Retina (tissue), 1 donor: Measurements from ENCODE around the gene DUSP22.
A peak's percentile ranks its signal among the peaks of the same experiment; 100 is the strongest.

Experiments used
- DNase-seq: peaks from one replicate; pipeline ENCODE4 v3.0.0-alpha.2; 2016

DUSP22 gene

DNA sequence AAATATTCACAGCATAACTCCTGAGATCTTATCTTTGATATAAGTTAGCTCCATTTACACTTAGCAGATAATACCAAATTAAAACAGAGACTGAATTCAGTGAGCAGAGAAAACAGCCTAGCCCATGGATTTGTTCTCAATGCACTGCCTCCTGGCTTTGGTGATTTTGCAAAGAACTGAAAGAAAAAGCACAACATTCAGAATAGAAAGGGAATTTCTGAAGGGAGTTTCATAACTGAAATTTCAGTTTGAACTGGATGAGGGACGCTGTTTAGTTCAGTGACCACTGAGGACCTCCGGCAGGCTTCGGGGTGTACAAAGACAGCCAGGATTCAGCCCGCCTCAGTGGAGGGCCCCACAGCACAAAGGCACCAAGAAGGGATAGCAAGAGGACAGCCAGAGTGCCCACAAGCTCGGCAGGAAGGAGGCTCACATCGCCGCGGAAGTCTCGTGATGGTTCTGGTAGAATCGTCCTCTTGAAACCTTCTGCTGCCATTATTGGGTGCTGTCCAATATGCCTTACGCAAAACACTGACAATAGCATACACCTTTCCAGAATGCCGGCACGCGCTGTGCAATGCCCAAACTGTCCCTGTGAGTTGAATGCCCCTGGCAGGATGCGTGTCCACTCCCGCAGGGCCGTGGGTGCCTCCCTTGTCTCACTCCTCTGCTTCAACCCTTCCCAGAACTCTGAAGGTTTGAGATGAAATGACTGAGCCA lies 89.6 kb downstream of the DUSP22 start:
- no peak for DNase-seq

DNA sequence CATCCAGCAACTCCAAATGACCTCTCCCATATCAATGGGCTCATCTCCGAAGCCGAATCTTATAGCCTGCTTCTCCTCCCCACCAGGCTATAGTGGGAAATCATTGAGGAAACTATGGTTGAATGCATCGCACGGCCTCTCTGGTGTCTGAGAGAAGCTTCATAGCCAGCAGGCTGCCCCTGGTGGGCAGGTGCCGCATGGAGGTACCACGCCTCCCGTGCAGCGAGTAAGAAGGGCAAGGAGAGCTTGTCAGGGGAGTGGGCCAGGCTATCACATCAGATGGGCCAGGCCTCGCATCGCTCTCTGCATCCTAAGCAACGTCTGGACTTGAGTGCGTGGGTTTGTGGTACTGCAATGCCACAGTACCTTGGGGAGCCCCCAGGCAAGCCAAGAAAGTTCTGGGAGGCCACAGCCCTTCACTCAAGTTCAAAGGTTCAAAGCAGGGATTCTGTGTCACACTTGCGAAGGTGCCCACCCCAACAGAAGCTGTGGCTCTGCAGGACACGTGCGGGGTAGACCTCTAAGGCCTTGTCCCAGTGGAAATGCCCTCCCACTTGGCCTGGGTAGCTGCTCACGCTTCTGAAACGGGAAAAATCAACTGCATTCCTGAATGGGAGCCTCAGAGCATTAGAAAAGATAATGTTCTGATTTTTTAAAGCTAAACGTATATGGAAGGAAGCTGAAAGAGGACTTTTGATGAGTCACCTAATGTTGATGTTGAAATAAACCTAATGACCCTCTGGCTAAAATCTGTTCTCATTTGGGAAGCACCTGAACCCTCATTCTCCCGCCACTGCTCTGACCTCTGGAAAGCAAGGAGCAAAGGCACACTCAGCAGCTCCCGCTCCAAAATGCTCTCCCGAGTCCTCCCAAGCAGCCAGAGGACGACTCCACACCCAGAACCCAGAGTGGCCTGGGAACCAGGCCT lies 90.9 kb downstream of the DUSP22 start:
- DNase-seq: peak; percentile 30

DNA sequence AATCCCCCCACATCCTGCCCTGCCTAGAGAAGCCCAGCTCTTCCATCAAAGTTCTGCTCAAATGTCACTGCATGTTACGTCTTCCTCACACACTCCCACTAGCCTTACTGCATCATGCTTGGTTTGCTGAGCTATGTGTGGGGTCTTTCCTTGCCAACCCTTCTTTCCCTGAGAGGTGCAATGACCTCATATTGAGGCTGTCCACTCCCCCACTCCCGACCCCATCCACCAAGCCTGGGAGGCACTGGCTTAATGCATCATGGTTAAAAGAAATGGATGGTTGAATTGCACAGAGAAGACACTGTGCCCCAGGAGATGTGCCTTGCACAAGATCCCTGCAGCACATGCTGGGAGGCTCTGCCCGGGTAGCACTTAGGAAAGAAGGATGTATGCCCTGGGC lies 91.6 kb downstream of the DUSP22 start:
- peak; percentile 41 for DNase-seq

DNA sequence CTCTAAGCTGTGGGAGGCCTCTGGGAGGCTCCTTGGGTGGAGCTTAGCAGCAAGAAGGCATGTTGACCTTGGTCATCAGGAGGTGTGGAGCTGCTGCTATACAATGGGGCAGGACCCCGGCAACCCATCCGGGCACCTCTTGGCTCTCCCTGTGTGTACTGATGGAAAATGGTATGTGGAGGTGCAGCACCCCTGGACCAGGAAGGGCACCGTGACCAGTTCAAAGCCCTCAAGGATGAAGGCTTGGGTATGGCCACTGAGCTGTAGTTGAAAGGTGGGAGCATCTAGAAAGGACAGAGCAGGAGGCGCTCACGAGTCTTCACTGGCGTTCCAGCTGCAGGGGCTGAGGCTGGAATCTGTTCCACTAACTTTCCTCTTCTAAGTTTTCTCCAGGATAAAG lies 92.6 kb downstream of the DUSP22 start:
- no peak for DNase-seq

DNA sequence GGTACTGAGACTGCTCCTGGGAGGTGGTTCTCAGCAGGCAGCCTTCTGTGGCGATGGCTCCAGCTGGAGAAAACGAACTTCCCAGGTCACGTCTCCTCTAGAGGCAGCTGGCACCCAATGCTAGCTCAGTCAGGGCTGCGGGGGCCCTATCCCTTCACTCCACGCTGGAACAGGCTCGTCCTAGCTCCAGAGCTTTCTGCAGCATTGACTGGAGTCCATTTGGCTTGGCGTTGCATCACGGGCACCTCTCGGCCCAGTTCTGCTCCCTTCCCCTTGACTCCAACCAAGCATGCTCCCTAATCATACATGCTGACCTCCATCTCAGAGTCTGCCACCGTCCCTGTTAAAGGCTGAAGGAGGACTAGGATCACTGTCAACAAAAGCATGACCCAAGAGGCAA lies 93.3 kb downstream of the DUSP22 start:
- no peak for DNase-seq

DNA sequence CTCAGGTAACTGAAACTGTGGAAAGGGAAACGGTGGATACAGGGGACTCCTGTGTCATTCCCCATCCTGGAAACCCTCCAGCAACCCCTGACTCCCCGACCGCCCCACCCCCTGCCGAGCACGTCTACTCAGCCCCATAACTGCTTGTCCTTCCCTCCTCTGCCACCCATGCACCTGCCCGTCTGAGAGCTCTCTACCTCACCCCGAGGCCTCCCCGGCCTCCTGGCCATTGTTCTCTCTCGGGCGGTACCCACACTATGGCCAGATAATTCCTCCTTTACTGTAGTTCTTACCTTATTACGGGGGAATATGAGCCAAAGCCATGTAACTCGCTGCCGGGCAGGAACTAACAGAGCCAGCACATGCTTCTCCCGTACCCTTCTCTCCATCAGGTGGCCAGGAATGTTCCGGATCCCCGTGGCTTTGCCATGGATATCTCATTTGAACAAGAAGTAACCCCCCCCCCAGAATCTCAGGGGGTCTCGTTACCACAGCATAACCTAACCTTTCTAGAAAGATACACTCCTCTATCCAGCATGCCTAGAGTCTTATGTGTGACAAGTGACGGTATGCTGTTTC lies 94.5 kb downstream of the DUSP22 start:
- DNase-seq: no peak

DNA sequence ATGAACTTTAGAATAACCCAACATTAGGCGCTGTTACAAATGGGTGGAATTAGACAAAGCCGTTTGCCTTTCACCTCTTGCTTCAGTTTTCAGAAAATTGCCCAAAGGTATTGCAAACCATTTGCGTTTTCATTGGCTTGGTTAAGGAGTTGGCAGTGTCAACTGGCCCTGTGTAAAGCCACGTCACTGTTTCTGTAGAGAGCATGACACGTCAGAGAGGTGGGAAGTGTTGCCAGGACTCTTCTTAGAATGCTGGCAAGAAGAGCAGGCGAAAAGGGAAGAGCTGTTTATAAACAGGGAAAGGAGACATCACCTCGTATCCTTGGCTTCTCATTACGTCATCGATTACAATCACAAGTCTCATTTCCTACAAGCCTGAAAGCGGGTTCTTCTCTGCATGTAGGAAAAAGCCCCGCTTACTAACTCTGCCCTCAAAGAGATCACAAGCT lies 95.0 kb downstream of the DUSP22 start:
- DNase-seq: no peak

DNA sequence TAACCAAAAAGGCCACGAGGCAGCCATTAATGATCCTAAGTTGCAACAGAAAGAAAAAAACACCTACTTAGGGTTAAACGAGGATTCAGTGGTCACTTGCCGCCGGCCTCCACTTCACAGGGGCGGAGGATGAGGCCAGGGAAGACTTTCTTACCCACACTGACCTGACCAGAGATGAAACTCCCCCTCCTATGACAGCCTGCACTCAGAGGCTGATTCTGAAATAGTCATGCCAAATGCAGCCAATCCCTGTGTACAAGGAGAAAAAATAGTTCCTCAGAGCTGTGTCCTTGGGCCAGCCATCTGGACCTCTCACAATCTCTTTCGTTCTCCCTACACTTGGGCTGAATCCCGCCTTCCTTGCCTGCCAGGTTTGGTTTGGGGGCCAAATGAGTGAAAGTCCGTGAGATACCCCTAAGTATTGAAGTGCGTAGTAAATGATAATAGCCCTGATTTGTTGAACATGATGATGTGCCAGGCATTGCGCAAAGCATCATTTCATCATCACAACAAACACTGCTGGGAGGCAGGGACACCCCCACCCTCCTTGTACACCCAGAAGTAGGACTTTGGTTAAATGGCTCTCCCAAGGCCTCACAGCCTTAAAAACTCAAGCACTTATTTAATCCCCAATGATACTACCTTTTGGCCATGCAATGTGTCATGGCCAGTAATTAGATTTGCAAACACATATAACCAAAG lies 96.1 kb downstream of the DUSP22 start:
- no peak for DNase-seq

DNA sequence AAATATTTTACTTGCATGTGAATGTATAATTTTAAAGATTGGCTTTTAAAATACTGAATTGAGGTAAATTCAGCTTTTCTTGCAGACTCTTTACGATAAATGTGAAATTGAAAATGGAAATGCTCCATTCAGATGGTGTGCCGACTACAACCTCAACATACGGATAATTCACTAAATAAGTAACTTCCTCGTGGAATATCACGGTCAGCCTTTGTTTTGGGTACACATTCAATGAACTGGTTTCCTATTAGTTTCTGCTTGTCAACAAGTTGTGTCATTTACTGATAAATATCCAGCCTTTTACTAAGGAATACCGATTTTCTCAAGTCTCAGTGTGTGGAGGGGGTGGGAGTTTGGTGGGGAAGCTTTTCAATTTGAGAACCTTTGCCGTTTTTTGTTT lies 96.9 kb downstream of the DUSP22 start:
- DNase-seq: no peak

DNA sequence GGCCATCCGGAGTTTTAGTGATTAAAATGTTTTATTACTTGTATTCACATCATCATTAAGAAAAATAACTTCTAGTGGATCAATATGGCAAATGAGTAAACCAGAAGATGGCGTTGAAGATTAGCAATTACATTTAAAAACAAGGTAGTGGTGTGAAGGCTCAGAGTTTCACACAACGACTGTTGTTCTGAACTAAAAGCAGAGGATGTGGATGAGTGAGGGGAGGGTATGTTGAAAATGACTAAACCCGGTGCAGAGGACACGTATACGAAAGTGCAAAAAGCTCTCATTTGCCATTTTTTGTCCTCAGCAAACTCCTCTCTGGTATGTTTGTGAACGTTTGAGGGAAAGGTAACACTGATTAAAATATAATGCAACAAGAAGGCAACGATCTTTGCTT lies 97.3 kb downstream of the DUSP22 start:
- no peak for DNase-seq

DNA sequence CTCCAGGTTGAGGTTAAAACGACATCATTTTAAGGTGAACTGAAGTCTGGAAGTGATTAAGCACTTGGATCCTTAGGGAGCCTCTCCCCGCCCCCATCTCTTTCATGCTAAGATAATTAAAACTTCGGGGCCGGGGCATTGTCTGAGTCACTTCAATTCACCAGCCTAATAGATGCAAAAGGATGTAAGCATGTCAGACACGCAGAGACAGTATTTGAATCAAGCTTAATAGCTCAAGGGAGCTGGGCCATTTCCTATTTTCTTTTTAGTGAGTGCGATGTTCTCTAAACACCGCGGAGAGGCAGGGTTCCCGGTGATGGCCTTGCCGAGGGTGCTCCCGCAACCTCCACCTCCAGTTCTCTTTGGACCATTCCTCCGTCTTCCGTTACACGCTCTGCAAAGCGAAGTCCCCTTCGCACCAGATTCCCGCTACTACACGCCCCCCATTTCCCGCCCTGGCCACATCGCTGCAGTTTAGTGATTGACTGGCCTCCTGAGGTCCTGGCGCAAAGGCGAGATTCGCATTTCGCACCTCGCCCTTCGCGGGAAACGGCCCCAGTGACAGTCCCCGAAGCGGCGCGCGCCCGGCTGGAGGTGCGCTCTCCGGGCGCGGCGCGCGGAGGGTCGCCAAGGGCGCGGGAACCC lies 98.7 kb downstream of the DUSP22 start:
- peak; percentile 67 for DNase-seq

DNA sequence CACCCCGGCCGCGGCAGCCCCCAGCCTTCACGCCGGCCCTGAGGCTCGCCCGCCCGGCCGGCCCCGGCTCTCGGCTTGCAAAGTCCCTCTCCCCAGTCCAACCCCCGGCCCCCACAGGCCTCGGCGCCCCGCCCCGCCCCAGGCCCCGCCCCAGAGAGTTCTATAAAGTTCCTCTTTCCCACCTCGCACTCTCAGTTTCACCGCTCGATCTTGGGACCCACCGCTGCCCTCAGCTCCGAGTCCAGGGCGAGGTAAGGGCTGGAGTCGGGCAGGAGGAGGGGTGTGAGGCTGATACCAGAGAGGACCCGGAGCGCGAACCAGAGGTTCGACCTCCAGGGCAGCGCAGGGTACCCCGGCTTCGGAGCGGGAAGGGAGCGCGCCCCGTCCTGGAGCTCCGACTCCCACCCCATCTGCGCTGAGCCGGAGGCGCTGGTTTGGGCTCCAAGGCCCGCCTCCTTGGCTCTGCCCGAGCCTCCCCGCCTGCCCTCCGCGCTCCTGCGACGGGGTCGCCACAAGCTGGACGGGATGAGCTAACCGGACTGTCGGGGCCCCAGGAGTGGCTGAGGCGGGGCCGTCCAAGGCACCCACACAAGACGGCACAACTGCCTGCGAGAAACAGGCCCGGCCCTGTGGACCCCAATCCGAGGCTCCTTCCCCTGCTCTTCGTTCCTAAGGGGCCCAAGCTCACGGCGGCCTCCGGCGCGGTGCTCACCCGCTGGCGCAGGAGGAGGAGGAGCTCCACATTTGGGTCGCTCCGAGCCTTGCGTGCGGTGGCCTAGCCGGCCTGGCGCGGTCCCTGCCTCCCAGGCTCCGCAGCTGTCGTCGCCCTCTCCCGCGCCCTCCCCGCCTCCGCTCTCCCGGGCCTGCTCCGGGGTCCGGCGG lies 99.5 kb downstream of the DUSP22 start, which contains the start of gene IRF4:
Gene IRF4, plus strand, starts transcription at position 194 of the 882 bp plus-strand sequence. CDS start 1,401 bp downstream, outside the sequence.
- peak; percentile 61 for DNase-seq

DNA sequence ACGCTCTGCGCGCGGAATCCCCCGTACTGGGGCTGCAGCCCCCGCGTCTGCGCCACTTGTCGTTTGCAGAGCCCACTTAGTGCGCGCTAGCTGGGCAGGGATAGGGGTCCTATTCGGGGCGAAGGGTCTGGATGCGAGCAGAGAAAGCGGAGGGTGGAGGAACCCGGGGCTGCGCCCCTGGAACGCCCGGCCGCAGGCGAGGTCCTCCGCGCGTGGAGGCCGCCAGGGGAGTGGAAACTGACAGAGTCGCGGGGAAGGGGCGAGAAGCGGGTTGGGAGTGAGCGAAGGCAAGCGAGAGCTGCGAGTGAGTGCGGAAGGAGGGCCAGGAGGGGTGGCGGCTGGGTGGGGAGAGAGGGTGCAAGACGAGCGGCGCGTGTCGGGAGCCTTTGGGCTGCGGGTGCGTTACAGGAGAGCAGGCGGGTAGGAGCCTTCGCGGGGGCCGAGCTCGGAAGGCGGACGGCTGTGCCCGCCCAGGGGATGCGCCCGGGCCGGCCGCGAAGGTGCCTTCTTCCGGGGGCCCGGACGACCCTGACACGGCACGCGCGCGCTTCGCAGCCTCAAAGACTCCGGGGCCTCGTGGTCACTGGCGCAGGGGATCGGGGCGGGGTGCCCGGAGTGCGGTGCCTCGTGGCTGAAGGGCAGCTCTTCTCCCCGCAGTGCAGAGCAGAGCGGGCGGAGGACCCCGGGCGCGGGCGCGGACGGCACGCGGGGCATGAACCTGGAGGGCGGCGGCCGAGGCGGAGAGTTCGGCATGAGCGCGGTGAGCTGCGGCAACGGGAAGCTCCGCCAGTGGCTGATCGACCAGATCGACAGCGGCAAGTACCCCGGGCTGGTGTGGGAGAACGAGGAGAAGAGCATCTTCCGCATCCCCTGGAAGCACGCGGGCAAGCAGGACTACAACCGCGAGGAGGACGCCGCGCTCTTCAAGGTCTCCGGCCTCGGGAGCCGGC lies 100.4 kb downstream of the DUSP22 start:
- peak; percentile 73 for DNase-seq

DNA sequence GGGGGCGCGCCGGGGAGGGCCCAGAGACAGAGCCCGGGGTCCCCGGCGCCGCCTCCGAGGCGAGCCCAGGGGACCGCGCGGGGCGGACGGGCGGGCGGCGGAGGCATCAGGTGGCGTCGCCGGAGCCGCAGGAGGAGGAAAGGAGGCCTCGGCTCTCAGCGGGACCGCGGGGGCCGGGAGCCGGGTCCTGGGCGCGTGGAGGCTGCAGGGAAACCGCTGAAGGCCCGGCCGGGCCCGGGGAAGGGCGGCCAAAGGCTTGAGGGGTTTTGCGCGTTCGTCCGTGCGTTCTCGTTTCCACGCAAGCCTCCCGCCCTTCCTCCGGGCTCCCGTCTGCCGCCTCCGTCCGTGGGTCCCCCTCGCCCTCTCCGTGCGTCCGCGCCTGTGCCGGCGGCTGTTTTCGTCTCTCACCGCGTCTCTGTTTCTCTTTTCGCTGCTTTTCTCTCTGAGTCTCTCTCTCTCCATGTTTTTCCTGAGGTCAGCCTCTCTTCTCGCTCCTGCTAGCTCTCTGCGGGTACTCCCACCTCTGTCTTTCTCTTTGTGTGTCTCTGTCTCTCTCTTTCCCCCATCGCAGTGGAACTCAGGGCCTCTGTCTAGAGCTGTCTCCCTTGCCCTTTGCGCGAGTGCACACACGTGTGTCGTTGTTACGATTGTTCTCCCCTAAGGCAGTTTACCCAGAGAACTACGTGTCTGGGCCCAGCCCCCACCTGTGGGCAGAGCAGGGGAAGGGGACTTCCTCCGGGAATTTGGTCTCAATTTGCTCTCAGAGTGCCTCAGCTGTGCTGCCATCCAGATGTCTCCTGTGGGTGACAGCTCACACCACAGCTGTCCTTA lies 101.3 kb downstream of the DUSP22 start:
- peak; percentile 62 for DNase-seq

DNA sequence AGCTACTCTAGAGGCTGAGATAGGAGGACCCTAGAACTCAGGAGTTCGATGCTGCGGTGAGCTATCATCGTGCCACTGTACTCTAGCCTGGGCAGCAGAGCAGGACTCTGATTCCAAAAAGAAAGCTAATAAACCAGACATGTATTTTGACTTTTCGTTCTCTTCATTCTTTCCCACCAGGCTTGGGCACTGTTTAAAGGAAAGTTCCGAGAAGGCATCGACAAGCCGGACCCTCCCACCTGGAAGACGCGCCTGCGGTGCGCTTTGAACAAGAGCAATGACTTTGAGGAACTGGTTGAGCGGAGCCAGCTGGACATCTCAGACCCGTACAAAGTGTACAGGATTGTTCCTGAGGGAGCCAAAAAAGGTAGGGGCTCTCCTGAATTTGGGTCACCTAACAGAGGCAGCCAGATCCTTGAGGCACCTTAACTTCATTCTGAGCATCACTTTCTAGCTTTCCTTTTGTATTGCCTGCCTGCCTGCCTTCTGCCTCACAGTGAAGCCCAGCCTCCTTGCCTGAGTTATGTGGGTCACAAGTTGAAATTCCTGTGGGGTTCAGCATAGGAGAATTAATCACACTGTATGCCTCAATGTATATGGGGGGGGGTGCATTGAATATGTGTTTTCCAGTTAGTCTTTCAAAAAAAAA lies 102.5 kb downstream of the DUSP22 start:
- DNase-seq: no peak

DNA sequence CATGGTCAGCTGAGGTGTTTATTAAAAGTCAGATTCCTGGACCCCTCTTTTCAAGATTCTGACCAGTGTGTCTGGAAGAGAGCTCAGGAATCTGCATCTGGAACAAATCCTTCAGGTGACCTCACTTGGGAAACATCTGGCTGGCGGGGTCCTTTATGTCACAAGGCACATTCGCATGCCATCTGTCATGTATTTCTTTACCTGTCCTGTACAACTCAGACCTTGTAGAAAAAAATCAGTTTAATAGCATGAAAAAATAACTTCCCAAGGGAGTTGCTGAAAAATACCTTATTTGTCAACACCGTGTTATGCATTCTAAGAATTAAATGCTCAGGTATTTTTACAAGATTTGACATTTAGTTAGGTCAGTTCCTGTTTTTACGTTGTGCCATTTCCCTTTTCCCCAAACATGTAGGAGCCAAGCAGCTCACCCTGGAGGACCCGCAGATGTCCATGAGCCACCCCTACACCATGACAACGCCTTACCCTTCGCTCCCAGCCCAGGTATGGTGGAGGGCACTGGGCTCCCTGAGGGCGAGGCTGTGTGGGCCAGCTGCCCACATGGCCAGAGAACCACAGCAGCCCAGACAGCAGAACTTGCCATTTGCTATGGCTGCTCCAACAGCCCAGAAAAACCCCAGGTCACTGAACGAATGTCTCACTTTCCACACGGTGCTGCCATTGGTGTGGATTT lies 103.3 kb downstream of the DUSP22 start:
- DNase-seq: no peak

DNA sequence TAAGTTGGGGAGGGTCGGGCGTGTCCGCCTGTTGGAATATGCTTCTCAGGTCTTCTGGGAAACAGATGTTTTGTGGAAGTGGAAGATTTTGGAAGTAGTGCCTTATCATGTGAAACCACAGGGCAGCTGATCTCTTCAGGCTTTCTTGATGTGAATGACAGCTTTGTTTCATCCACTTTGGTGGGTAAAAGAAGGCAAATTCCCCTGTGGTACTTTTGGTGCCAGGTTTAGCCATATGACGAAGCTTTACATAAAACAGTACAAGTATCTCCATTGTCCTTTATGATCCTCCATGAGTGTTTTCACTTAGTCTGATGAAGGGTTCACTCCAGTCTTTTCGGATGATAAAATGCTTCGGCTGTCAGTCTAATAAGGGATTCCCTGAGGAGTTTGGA lies 103.8 kb downstream of the DUSP22 start:
- no peak for DNase-seq

DNA sequence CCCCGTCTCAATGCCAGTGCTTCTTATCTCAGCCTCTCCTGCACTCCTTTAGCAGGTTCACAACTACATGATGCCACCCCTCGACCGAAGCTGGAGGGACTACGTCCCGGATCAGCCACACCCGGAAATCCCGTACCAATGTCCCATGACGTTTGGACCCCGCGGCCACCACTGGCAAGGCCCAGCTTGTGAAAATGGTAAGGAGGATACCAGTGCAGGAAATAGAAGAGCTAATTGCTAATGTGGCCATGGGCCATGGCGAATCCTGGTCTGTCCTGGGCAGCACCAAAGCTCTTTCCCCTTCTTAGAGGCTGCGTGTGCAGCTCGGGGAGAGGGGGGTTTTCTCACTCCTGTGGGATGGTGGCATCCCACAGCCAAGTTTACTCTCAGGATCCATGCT lies 104.8 kb downstream of the DUSP22 start:
- no peak for DNase-seq
